Neural progenitor cell (in vitro differentiated cells): ENCODE measurements around the gene HLA-C.

ENCODE experiments used
- CTCF ChIP-seq: fragments of 200-600 bp; sonication (generic); IDR thresholded peaks from 2 replicates; pipeline ENCODE4 v1.5.1; 2017; ENCODE audit warnings: antibody characterized with exemption, mild to moderate bottlenecking
- EZH2 ChIP-seq: fragments of 200-600 bp; sonication (generic); IDR thresholded peaks from 2 replicates; pipeline ENCODE4 v1.6.1; 2017; ENCODE audit warnings: antibody characterized with exemption, mild to moderate bottlenecking, moderate library complexity
- EZH2phosphoT487 ChIP-seq: fragments of 200-600 bp; sonication (generic); IDR thresholded peaks from 2 replicates; pipeline ENCODE4 v1.6.1; 2017; ENCODE audit warnings: antibody characterized with exemption

GRCh38 chr6:31268836-31269235 is 3.1 kb downstream of the HLA-C start:
- TF ChIP-seq CTCF: no peak
- TF ChIP-seq EZH2phosphoT487: no peak
- TF ChIP-seq EZH2: no peak
